Tibial artery (tissue), 4 donors: ENCODE data around the gene PPP1R16B.

Experiments
- DNase-seq, 2 donors: peaks; one replicate each; pipeline ENCODE4 v3.0.0-alpha.2; 2019
- H3K27ac ChIP-seq, 2 donors: fragments of 200-600 bp; sonication (generic) in 1 of 2; 1 replicate in 1 of 2; 2 replicates in 1 of 2; pipeline ENCODE4 v1.5.1; 2018 to 2019; ENCODE audit warnings: mild to moderate bottlenecking in 1 of 2
- H3K27me3 ChIP-seq, 2 donors: fragments of 200-600 bp; sonication (generic) in 1 of 2; one replicate each; pipeline versions ENCODE4 v1.5.1 to v1.6.0; 2016 to 2019
- H3K36me3 ChIP-seq, 3 donors: fragments of 200-600 bp; sonication (generic) in 2 of 3; one replicate each; pipeline ENCODE4 v1.5.1; 2016 to 2019; ENCODE audit warnings: mild to moderate bottlenecking in 2 of 3
- H3K4me1 ChIP-seq, 4 donors: fragments of 200-600 bp; sonication (generic) in 2 of 4; 1 replicate in 3 of 4; 2 replicates in 1 of 4; pipeline ENCODE4 v1.5.1; 2016 to 2019
- H3K4me3 ChIP-seq, 2 donors: fragments of 200-600 bp; sonication (generic) in 1 of 2; 1 replicate in 1 of 2; 2 replicates in 1 of 2; pipeline ENCODE4 v1.5.1; 2018 to 2019; ENCODE audit warnings: mild to moderate bottlenecking in 2 of 2
- H3K9me3 ChIP-seq, 3 donors: fragments of 200-600 bp; sonication (generic) in 1 of 3; one replicate each; pipeline ENCODE4 v1.5.1; 2016 to 2019
- intact Hi-C: fragments of 100-400 bp; cut with DNase I; formaldehyde crosslinking; loops from one replicate; pipeline ENCODE4 v1.15.0; 2023; ENCODE audit warnings: low total_unique reads
- TF ChIP-seq, protein P1 (sequence below), 2 experiments: fragments of 200-600 bp in 1 of 2; fragments of 450-650 bp in 1 of 2; IDR thresholded peaks; one replicate each; pipeline ENCODE4 v1.5.1; 2017 to 2019; ENCODE audit warnings: antibody characterized with exemption in 2 of 2, mild to moderate bottlenecking in 1 of 2, moderate library complexity in 1 of 2

Gene PPP1R16B

DNA sequence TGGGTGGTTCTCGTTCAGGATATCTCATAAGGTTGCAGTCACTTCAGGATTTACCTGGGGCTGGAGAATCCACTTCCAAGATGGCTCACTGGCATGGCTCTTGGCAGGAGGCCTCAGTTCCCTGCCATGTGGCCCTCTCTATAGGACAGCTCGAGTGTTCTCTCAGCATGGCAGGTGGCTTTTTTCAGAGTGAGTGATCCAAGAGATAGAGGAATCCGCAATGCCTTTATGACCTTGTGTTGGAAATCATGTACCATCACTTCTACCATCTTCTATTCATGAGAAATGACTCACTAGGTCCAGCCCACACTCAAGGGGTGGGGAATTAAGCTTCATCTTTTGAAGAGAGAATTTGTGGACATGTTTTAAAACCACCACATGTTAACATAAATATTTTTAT lies 37.8 kb downstream of the PPP1R16B start:
- Histone ChIP-seq H3K27me3 (peaks cover 0 to 9% of the 10 kb centered on the region in 2 donors), H3K4me1 (no peaks in the 10 kb centered on the region), H3K36me3 (no peaks in the 10 kb centered on the region), H3K27ac (no peak overlapping the region), H3K4me3 (no peak overlapping the region), H3K9me3 (no peaks in the 10 kb centered on the region)
- DNase-seq: no peak
- intact Hi-C loops: no loop called here
- TF ChIP-seq, protein P1, sequence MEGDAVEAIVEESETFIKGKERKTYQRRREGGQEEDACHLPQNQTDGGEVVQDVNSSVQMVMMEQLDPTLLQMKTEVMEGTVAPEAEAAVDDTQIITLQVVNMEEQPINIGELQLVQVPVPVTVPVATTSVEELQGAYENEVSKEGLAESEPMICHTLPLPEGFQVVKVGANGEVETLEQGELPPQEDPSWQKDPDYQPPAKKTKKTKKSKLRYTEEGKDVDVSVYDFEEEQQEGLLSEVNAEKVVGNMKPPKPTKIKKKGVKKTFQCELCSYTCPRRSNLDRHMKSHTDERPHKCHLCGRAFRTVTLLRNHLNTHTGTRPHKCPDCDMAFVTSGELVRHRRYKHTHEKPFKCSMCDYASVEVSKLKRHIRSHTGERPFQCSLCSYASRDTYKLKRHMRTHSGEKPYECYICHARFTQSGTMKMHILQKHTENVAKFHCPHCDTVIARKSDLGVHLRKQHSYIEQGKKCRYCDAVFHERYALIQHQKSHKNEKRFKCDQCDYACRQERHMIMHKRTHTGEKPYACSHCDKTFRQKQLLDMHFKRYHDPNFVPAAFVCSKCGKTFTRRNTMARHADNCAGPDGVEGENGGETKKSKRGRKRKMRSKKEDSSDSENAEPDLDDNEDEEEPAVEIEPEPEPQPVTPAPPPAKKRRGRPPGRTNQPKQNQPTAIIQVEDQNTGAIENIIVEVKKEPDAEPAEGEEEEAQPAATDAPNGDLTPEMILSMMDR (IDR thresholded peaks at IDR 0.05): no peak

DNA sequence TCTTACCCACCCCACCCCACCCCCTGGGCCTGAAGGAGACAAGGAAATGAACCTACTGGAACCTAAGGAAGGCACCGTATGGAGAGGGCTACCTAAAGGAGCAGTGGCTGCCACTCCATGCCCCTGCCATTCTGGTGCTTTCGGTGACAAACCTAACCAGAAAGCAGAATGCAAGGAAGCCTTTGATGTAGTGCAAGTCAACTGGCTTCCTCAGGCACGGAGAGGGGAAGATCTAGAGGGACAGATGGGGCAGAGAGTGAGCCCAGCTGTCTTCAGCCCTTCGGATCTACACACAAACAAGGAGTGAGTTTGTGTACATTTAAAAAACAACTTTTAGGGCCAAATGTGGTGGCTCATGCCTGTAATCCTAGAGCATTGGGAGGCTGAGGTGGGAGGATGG lies 39.5 kb downstream of the PPP1R16B start:
- Histone ChIP-seq H3K36me3 (no peaks in the 10 kb centered on the region), H3K9me3 (no peaks in the 10 kb centered on the region), H3K4me1 (no peaks in the 10 kb centered on the region), H3K27ac (no peak overlapping the region), H3K27me3 (peaks cover 0 to 7% of the 10 kb centered on the region in 2 donors), H3K4me3 (no peak overlapping the region)
- no peak for DNase-seq
- TF ChIP-seq, protein P1 (IDR thresholded peaks at IDR 0.05): no peak
- intact Hi-C loops: no loop called here

DNA sequence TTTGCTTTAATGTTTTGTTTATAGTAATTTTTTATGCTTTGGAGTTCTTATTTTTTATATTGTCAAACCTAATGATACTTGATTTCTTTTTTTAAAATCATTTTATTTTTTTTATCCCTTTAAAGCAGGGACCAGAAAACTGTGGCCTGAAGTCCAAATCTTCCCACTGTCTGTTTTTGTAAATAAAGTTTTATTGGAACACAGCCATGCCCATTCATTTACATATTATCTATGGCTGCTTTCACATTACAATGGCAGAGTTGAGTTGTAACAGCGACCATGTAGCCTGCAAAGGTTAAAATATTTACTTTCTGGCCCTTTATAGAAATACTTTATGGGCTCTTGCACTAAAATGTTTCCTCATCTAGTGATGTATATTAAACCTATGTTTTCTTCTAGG lies 42.3 kb downstream of the PPP1R16B start:
- TF ChIP-seq, protein P1 (IDR thresholded peaks at IDR 0.05): no peak
- DNase-seq: no peak
- Histone ChIP-seq H3K4me1 (no peaks in the 10 kb centered on the region), H3K9me3 (no peaks in the 10 kb centered on the region), H3K27me3 (no peaks in the 10 kb centered on the region), H3K4me3 (no peak overlapping the region), H3K27ac (no peak overlapping the region), H3K36me3 (no peaks in the 10 kb centered on the region)
- intact Hi-C loops: no loop called here

DNA sequence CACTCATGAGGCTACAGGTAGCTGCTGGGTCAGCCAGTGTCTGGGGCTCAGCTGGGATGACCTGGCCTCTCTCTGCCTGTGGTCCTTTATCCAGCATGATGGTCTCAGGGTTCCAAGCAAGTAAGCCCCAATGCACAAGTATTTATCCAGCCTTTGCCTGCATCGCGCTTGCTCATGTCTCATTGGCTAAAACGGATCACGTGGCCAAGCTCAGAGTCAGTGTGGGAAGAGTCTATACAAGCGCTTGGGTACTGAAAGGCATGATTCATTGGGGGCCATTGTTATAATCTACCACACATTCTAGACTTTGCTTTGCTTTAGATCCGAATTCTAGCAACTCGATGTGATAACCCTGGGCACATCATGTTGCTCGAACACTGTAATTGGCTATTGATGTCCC lies 48.3 kb downstream of the PPP1R16B start:
- peaks cover 0 to 18% (median 2%) of the 10 kb centered on the region in 4 donors for H3K4me1 ChIP-seq
- no peak overlapping the region for H3K4me3 ChIP-seq
- H3K27ac ChIP-seq: no peak overlapping the region
- H3K36me3 ChIP-seq: no peaks in the 10 kb centered on the region
- H3K27me3 ChIP-seq: no peaks in the 10 kb centered on the region
- no peaks in the 10 kb centered on the region for H3K9me3 ChIP-seq
- intact Hi-C loops: no loop called here
- TF ChIP-seq, protein P1 (IDR thresholded peaks at IDR 0.05): no peak
- no peak for DNase-seq

DNA sequence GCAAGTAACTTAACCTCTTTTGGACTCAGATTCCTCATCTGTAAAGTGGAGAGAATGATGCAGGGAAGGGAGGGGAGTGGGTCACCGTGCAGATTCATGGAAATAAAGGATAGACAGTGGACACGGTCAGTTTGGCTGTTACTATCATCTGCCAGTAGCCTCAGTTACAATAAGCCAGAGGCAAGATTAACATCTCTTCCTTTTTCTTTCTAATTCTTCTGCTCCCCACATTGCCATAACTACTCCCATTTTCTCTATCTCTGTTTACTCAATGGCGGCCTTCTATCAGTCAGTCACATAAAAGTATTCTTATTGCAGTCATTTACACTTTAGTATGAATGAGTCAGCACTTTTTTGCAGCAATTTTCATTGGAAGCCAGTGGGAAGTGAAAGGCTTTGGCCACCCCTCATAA lies 49.2 kb downstream of the PPP1R16B start:
- Histone ChIP-seq H3K27ac (no peak overlapping the region), H3K27me3 (no peaks in the 10 kb centered on the region), H3K4me3 (no peak overlapping the region), H3K9me3 (no peaks in the 10 kb centered on the region), H3K4me1 (peaks cover 0 to 18% (median 2%) of the 10 kb centered on the region in 4 donors), H3K36me3 (no peaks in the 10 kb centered on the region)
- TF ChIP-seq, protein P1 (IDR thresholded peaks at IDR 0.05): no peak
- intact Hi-C loops: no loop called here
- no peak for DNase-seq

DNA sequence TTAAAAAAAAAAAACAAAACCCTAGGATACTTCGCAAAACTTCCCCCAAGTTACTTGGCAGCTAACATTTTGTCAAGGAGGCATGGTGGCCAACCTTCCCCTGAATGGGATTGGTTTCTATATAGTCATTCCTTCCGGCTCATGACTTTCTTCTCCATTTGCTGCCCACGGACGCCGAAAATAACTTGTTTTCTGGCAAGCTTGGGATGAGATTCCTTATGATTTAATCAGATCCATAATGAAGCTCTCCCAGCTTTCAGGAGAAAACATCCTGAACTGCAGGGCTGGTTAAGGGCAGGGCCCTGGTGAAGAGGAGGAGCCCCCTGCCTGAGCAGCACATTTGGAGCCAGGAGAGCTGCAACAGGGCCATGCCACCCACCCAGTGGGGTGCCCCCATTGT lies 49.9 kb downstream of the PPP1R16B start:
- peak overlapping the region in 1 of 2 donors; percentile 13 for H3K27ac ChIP-seq
- peaks cover 0 to 18% (median 2%) of the 10 kb centered on the region in 4 donors for H3K4me1 ChIP-seq
- no peaks in the 10 kb centered on the region for H3K9me3 ChIP-seq
- no peaks in the 10 kb centered on the region for H3K36me3 ChIP-seq
- no peak for DNase-seq
- TF ChIP-seq, protein P1 (IDR thresholded peaks at IDR 0.05): no peak
- H3K4me3 ChIP-seq: no peak overlapping the region
- no peaks in the 10 kb centered on the region for H3K27me3 ChIP-seq
- intact Hi-C loops: no loop called here
